ENCODE data around the gene BCAR3. TPM values are rescaled to one million over a fixed set of nuclear protein-coding genes. Genes with fewer than 3 reads are reported as not detected.

BCAR3 gene
- total RNA-seq, 4 donors from 2014 or later, result 22.3 to 98.7 (median 28.3) TPM

- TF ChIP-seq CTCF (IDR thresholded peaks at IDR 0.05; ENCODE audit: low read depth), result no peak
Measured at GRCh38 chr1:93722081-93723031, 40.7 kb upstream of the BCAR3 start.

- TF ChIP-seq CTCF (IDR thresholded peaks at IDR 0.05; ENCODE audit: low read depth), result no peak
Measured at GRCh38 chr1:93720956-93721626, 39.5 kb upstream of the BCAR3 start.

- no peak for TF ChIP-seq CTCF (IDR thresholded peaks at IDR 0.05; ENCODE audit: low read depth)
Measured at GRCh38 chr1:93717640-93718039, 36.0 kb upstream of the BCAR3 start.

- TF ChIP-seq CTCF (IDR thresholded peaks at IDR 0.05; ENCODE audit: low read depth), result no peak
Measured at GRCh38 chr1:93716941-93717368, 35.3 kb upstream of the BCAR3 start.

- no peak for TF ChIP-seq CTCF (IDR thresholded peaks at IDR 0.05; ENCODE audit: low read depth)
Measured at GRCh38 chr1:93716163-93716562, 34.5 kb upstream of the BCAR3 start.

- no peak for TF ChIP-seq CTCF (IDR thresholded peaks at IDR 0.05; ENCODE audit: low read depth)
Measured at GRCh38 chr1:93715529-93716126, 34.0 kb upstream of the BCAR3 start.

- TF ChIP-seq CTCF (IDR thresholded peaks at IDR 0.05; ENCODE audit: low read depth), result no peak
Measured at GRCh38 chr1:93714356-93714755, 32.7 kb upstream of the BCAR3 start.

All from subcutaneous adipose tissue (tissue), 4 donors.